Epithelial cell of esophagus (primary cell): Measurements from ENCODE around the gene STX1B.

Source experiments
- DNase-seq: peaks from one replicate; pipeline ENCODE4 v3.0.0; 2010; ENCODE audit warnings: low read depth
- H3K4me3 ChIP-seq: 2 replicates; pipeline ENCODE4 v1.5.1; 2011; ENCODE audit warnings: mild to moderate bottlenecking, low read length, control low read depth
- TF ChIP-seq, protein P1 (sequence below): IDR thresholded peaks from 2 replicates; pipeline ENCODE4 v1.5.1; 2011; ENCODE audit warnings: low read depth, mild to moderate bottlenecking, low read length, control low read depth, inconsistent platforms; ENCODE audit not compliant: insufficient read depth; ENCODE audit errors: missing control alignments

The STX1B gene

DNA sequence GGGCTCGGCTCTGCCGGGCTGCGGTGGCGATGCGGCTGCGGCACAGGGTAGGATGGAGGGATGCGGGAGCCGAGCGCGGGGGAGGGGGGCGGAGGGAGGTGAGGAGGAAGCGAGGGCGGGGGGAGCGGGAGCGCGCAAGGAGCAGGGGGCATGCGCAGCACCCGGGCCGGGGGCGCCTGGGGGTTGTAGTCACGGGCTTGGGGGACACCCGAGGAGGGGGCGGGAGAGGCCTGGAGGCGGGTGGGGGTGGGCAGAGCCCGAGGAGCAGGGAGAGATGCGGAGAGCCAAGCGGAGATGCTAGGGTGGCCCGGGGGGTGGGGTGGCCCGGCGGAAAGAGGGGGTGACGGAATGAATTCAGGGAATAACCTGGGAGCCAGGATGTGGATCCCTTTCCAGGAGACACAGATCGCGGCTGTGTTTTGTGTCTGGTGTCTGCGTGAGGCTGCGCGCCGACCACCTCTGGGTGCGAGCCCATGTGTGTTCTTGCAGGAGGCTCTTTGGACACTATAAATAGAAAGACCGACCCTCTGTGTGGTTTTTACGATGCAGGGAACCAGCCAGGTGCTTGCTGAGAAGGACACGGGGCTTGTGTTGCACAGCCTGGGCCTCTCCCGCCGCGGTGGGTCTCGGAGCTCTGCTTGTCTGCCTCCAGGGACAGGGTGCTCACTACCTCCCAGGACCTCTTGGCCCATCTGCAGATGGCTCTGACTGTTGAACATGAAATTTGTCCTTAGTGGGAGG lies at the start of gene STX1B:
TSS of gene STX1B (minus strand) at position 54 of the 741 bp plus-strand sequence. CDS start 242 bp downstream, outside the sequence.
- TF ChIP-seq, protein P1, sequence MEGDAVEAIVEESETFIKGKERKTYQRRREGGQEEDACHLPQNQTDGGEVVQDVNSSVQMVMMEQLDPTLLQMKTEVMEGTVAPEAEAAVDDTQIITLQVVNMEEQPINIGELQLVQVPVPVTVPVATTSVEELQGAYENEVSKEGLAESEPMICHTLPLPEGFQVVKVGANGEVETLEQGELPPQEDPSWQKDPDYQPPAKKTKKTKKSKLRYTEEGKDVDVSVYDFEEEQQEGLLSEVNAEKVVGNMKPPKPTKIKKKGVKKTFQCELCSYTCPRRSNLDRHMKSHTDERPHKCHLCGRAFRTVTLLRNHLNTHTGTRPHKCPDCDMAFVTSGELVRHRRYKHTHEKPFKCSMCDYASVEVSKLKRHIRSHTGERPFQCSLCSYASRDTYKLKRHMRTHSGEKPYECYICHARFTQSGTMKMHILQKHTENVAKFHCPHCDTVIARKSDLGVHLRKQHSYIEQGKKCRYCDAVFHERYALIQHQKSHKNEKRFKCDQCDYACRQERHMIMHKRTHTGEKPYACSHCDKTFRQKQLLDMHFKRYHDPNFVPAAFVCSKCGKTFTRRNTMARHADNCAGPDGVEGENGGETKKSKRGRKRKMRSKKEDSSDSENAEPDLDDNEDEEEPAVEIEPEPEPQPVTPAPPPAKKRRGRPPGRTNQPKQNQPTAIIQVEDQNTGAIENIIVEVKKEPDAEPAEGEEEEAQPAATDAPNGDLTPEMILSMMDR, result no peak
- no peak within 1 kb of the TSS for H3K4me3 ChIP-seq
- no peak for DNase-seq

DNA sequence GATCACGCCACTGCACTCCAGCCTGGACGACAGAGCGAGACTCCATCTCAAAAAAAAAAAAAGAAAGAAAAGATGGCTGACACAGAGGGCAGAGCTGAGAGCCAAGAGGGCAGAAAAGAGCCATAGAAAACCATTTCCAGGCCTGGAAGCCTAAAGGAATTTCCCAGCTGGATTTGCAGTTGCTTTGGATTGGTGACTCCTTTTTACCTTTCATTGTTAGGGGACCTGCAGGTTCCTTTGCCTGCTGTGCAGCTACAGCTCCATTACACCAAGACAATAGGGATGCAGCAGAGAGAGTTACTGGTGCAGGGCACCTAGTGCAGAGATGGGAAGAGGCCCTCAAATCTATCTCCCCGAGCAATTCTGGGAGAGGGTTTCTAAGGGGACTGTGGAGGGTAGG lies 45.2 kb upstream of the STX1B start:
- DNase-seq, result no peak
- no peak overlapping the region for H3K4me3 ChIP-seq
- TF ChIP-seq, protein P1, result no peak

DNA sequence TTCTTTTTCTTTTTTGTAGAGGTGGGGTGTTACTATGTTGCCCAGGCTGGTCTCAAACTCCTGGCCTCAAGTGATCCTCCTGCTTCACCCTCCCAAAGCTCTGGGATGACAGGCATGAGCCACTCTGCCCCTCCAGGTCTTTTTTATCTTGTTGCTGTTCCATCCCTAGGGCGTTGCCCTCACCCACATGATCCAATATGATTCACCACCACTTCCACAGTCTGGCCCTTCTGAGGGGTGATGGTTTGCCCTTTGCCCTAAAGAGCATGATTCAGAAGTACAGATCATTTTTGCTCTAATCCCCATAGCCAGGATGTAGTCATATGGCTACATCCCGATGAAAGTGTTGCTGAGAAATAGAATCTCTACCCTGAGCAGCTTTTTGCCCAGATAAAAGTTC lies 41.7 kb upstream of the STX1B start:
- no peak overlapping the region for H3K4me3 ChIP-seq
- TF ChIP-seq, protein P1, result no peak
- DNase-seq, result peak; percentile 96

DNA sequence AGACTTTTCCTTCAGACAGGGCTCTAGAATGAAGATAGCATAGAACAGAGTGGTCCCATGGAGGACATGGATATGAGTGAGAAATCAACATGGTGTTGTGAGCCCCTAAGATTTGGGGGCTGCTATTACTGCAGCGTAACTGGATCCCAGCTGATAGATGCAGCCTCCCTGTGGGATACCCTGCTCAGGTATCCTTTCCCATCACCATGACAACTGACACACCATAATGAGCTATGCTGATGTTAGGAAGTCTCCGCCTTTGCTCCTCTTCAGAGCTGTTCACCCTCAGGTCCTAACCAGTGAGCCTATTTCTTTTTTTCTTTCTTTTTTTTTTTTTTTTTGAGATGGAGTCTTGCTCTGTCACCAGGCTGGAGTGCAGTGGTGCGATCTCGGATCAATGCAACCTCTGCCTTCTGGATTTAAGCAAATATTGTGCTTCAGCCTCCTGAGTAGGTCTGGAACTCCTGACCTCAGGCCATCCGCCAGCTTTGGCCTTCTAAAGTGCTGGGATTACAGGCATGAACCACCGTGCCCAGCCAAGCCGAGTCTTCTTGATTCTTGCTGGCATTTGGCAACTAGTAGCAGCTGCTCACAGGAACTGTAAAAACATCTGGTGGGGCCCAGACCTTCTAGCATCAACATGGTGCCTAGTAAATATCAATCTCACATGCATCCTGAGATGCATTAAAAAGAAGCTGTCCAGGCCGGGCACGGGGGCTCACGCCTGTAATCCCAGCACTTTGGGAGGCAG lies 40.0 kb upstream of the STX1B start:
- TF ChIP-seq, protein P1, result no peak
- no peak for DNase-seq
- no peak overlapping the region for H3K4me3 ChIP-seq

DNA sequence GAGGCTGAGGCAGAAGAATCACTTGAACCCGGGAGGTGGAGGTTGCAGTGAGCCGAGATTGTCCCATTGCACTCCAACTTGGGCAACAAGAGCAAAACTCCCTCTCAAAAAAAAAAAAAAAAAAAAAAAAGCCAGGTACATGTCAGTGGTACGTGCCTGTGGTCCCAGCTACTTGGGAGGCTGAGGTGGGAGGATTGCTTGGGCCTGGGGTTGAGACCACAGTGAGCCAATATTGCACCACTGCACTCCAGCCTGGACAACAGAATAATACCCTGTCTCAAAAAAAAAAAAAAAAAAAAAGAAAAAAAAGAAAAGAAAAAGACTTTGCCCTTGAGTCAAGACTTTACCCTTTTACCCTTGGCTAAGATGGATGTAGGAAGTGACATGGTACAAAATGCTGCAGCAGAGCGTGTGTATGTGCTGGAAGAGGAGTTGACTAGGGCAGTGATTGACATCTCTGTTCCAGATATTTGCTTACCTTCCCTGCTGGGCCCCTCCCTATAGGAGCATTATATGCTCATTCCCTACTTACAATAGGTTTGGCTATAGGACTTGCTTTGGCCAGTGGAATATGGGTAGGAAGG lies 33.6 kb upstream of the STX1B start:
- TF ChIP-seq, protein P1, result no peak
- no peak overlapping the region for H3K4me3 ChIP-seq
- no peak for DNase-seq

DNA sequence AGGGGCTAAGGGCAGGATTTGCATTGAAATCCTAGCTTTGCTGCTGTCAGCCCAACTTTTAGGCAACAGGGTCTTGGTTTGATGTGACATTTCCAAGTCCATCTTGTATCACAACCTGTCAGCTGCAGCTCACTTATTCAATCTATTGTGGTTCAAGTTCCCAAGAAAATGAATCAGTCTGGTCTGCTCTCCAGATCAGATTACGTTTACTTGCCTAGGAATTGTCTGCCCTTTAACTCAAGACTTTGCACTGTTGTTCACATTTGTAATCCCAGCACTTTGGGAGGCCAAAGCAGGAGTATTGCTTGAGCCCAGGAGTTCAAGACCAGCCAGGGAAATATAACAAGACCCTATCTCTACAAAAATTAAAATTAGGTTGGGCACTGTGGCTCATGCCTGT lies 32.9 kb upstream of the STX1B start:
- TF ChIP-seq, protein P1, result no peak

More for the DNA sequence above, 32.9 kb upstream of the STX1B start:
- no peak for DNase-seq
- no peak overlapping the region for H3K4me3 ChIP-seq
